ENCODE data around the gene TSPAN13. TPM values are rescaled to one million over a fixed set of nuclear protein-coding genes. Genes with fewer than 3 reads are reported as not detected.

Gene TSPAN13
- total and polyA plus RNA-seq, 10 donors: 30.1 to 53.0 (median 46.9) TPM

DNA sequence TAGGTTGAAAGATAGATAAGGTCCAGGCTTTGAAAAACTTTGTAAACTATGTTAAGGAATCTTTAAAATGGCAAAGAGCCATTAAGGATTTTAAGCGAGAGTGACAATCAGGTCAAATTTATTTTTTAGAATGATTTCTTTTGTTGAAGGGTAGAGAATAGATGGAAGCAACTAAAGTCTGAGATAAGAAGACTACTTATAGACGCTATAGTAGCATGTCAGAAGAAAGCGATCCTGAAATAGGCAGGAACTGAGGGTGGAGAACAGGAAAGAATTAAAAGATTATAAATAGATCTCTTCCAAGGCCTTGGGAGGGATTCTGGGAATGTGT, 13.0 kb upstream of the TSPAN13 start:
- 67 to 83% (median 78%) methylated on average over 3 of the region's 3 CpGs for whole genome bisulfite sequencing, 5 donors
- no peaks in the 10 kb centered on the region for H3K9me3 ChIP-seq
- intact Hi-C loops (cut with DNase I; ENCODE audit: low total_unique reads): no loop called here
- H3K27ac ChIP-seq: no peak overlapping the region
- no peaks in the 10 kb centered on the region for H3K36me3 ChIP-seq
- peaks cover 0 to 10% (median 0%) of the 10 kb centered on the region in 6 donors for H3K4me1 ChIP-seq
- no peak overlapping the region for H3K4me3 ChIP-seq
- no peak for DNase-seq
- no peaks in the 10 kb centered on the region for H3K27me3 ChIP-seq (replicated peaks in 1 of 7)
- TF ChIP-seq CTCF (IDR thresholded peaks at IDR 0.05 in 8 of 11, conservative IDR thresholded peaks at IDR 0.05 in 3 of 11) (no peak), POLR2A (IDR thresholded peaks at IDR 0.05) (no peak), POLR2AphosphoS5 (IDR thresholded peaks at IDR 0.05) (no peak)

DNA sequence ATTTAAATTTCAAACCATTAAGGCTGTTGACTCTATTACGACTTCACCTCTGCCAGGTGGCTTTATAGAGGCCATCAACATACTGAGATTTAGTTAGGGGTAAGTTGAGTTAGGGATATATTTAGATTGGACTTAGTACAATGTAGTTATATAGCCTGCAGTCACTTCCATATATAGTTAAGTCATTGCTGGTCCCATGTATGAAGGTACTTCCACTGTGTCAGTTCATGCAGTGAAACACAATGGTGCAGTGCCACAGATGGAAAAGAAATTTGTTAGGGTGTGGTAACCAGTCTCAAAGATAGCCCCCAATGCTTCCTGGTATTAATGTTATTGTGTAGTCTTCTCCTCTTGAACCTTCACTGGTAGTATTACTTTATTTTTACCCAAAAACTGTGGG, 12.6 kb upstream of the TSPAN13 start:
- Histone ChIP-seq H3K9me3 (no peaks in the 10 kb centered on the region), H3K4me1 (peaks cover 0 to 10% (median 0%) of the 10 kb centered on the region in 6 donors), H3K4me3 (no peak overlapping the region), H3K27me3 (replicated peaks in 1 of 7) (no peaks in the 10 kb centered on the region), H3K36me3 (no peaks in the 10 kb centered on the region), H3K27ac (no peak overlapping the region)
- DNase-seq: no peak
- 52 to 89% (median 81%) methylated on average over 1 of the region's 1 CpG for WGBS, 5 donors
- intact Hi-C loops (cut with DNase I; ENCODE audit: low total_unique reads): no loop called here
- TF ChIP-seq POLR2A (IDR thresholded peaks at IDR 0.05) (no peak), CTCF (IDR thresholded peaks at IDR 0.05 in 8 of 11, conservative IDR thresholded peaks at IDR 0.05 in 3 of 11) (no peak), POLR2AphosphoS5 (IDR thresholded peaks at IDR 0.05) (no peak)

- Histone ChIP-seq H3K27me3 (replicated peaks in 1 of 7) (no peaks in the 10 kb centered on the region), H3K27ac (no peak overlapping the region), H3K36me3 (no peaks in the 10 kb centered on the region), H3K9me3 (no peaks in the 10 kb centered on the region), H3K4me3 (no peak overlapping the region), H3K4me1 (peaks cover 0 to 10% (median 0%) of the 10 kb centered on the region in 6 donors)
- WGBS, 5 donors: 82 to 95% (median 90%) methylated on average over 1 of the region's 1 CpG
- intact Hi-C loops (cut with DNase I; ENCODE audit: low total_unique reads): no loop called here
- TF ChIP-seq POLR2AphosphoS5 (IDR thresholded peaks at IDR 0.05): no peak
- no peak for TF ChIP-seq CTCF (IDR thresholded peaks at IDR 0.05 in 8 of 11, conservative IDR thresholded peaks at IDR 0.05 in 3 of 11)
- TF ChIP-seq POLR2A (IDR thresholded peaks at IDR 0.05): no peak
- DNase-seq: no peak
These were observed 11.9 kb upstream of the TSPAN13 start for GRCh38 chr7:16741676-16742075.

- intact Hi-C loops (cut with DNase I; ENCODE audit: low total_unique reads): no loop called here
- WGBS, 5 donors: 64 to 99% (median 96%) methylated on average over 3 of the region's 3 CpGs
These were observed 11.0 kb upstream of the TSPAN13 start for GRCh38 chr7:16742547-16742946.

More at GRCh38 chr7:16742547-16742946, 11.0 kb upstream of the TSPAN13 start:
- TF ChIP-seq POLR2A (IDR thresholded peaks at IDR 0.05) (no peak), POLR2AphosphoS5 (IDR thresholded peaks at IDR 0.05) (no peak), CTCF (IDR thresholded peaks at IDR 0.05 in 8 of 11, conservative IDR thresholded peaks at IDR 0.05 in 3 of 11) (no peak)
- H3K27me3 ChIP-seq (replicated peaks in 1 of 7): no peaks in the 10 kb centered on the region
- DNase-seq: no peak
- no peaks in the 10 kb centered on the region for H3K36me3 ChIP-seq
- no peak overlapping the region for H3K27ac ChIP-seq
- no peak overlapping the region for H3K4me3 ChIP-seq
- no peaks in the 10 kb centered on the region for H3K9me3 ChIP-seq
- H3K4me1 ChIP-seq: peaks cover 0 to 10% (median 0%) of the 10 kb centered on the region in 6 donors
